NOMO-1 treated with dmso at 0.1 percent for 144 hours (cell line): ENCODE results near the gene SETD5.

Experiments
- DNase-seq: peaks from one replicate; lab custom pipeline; 2025; ENCODE audit not compliant: unreplicated experiment; lab: John Stamatoyannopoulos, UW

Gene SETD5

GRCh38 chr3:9503283-9503682 is 105.9 kb downstream of the SETD5 start:
- peak; percentile 20 for DNase-seq

GRCh38 chr3:9507586-9508578 is 110.5 kb downstream of the SETD5 start:
- no peak for DNase-seq

GRCh38 chr3:9508781-9509180 is 111.4 kb downstream of the SETD5 start:
- DNase-seq: no peak

GRCh38 chr3:9512456-9513045 is 115.1 kb downstream of the SETD5 start:
- no peak for DNase-seq

- no peak for DNase-seq
Measured at GRCh38 chr3:9514306-9514705, 116.9 kb downstream of the SETD5 start.

GRCh38 chr3:9514956-9515355 is 117.5 kb downstream of the SETD5 start:
- no peak for DNase-seq

GRCh38 chr3:9525078-9525477 is 127.7 kb downstream of the SETD5 start:
- no peak for DNase-seq
